Endothelial cell of umbilical vein (primary cell): ENCODE results near the gene SPAG17.

Experiments used
- EZH2 ChIP-seq: IDR thresholded peaks from 2 replicates; pipeline ENCODE4 v1.6.1; 2012; ENCODE audit warnings: borderline replicate concordance, low read depth, mild to moderate bottlenecking, moderate library complexity, low read length, inconsistent platforms; ENCODE audit not compliant: severe bottlenecking
- GATA2 ChIP-seq: IDR thresholded peaks from 2 replicates; pipeline ENCODE4 v1.7.0; 2011; ENCODE audit warnings: low read depth, mild to moderate bottlenecking, moderate library complexity, mixed read lengths, low read length; ENCODE audit not compliant: insufficient read length, insufficient read depth
- JUN ChIP-seq: IDR thresholded peaks from 2 replicates; pipeline ENCODE4 v1.6.1; 2011; ENCODE audit warnings: borderline replicate concordance, low read depth; ENCODE audit not compliant: insufficient read length, insufficient read depth
- MYC ChIP-seq: IDR thresholded peaks from one replicate; pipeline ENCODE4 v1.6.1; 2011; ENCODE audit warnings: mild to moderate bottlenecking, low read depth, low read length
- POLR2A ChIP-seq: IDR thresholded peaks from 2 replicates; pipeline ENCODE4 v1.6.1; 2012; ENCODE audit warnings: low read depth, mild to moderate bottlenecking, control low read depth, low read length
- POLR2AphosphoS5 ChIP-seq: IDR thresholded peaks from 2 replicates; pipeline ENCODE4 v1.6.1; 2012; ENCODE audit warnings: low read depth, mild to moderate bottlenecking, control low read depth, low read length, moderate library complexity; ENCODE audit not compliant: insufficient read depth
- TF ChIP-seq, protein P1 (sequence below), 2 donors: IDR thresholded peaks; 1 replicate in 1 of 2; 2 replicates in 1 of 2; pipeline ENCODE4 v1.5.1; 2011; ENCODE audit warnings: low read length in 2 of 2, mild to moderate bottlenecking in 2 of 2, moderate library complexity in 2 of 2, control low read depth in 1 of 2, inconsistent platforms in 1 of 2, low read depth in 1 of 2; ENCODE audit not compliant: insufficient read depth in 1 of 2; ENCODE audit errors: extremely low read depth in 1 of 2
- TF ChIP-seq, protein P2 (sequence below): IDR thresholded peaks from 2 replicates; pipeline ENCODE4 v1.6.1; 2011; ENCODE audit not compliant: insufficient read depth, insufficient read length

DNA sequence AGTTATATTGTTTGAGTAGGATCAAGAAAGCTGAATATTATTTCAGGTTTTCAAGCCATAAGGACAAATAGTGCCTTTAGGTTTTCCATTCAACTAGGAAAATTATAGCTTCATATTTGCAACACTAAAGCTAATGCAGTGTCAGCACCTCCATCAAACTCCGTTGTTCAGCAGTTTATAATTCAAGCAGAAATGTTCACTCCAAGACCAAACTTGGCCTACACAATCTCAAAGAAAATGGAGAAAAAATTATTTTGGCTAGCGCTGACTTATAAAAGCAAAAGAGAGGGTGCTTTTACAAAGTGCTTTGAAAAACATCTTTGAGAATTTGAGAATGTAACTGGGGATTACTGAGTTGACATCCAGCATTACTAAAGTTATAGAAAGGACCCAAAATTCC is 1.4 kb downstream of the SPAG17 start:
- TF ChIP-seq, protein P1, sequence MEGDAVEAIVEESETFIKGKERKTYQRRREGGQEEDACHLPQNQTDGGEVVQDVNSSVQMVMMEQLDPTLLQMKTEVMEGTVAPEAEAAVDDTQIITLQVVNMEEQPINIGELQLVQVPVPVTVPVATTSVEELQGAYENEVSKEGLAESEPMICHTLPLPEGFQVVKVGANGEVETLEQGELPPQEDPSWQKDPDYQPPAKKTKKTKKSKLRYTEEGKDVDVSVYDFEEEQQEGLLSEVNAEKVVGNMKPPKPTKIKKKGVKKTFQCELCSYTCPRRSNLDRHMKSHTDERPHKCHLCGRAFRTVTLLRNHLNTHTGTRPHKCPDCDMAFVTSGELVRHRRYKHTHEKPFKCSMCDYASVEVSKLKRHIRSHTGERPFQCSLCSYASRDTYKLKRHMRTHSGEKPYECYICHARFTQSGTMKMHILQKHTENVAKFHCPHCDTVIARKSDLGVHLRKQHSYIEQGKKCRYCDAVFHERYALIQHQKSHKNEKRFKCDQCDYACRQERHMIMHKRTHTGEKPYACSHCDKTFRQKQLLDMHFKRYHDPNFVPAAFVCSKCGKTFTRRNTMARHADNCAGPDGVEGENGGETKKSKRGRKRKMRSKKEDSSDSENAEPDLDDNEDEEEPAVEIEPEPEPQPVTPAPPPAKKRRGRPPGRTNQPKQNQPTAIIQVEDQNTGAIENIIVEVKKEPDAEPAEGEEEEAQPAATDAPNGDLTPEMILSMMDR (IDR thresholded peaks at IDR 0.05; ENCODE audit: extremely low read depth in 1 of 2, insufficient read depth in 1 of 2, low read depth in 1 of 2, low read length in 2 of 2), result no peak
- no peak for TF ChIP-seq EZH2
- TF ChIP-seq, protein P2, sequence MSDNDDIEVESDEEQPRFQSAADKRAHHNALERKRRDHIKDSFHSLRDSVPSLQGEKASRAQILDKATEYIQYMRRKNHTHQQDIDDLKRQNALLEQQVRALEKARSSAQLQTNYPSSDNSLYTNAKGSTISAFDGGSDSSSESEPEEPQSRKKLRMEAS, result no peak
- TF ChIP-seq POLR2A, result no peak
- no peak for TF ChIP-seq MYC
- TF ChIP-seq JUN, result no peak
- TF ChIP-seq POLR2AphosphoS5, result no peak
- TF ChIP-seq GATA2, result no peak
